GM19025 (cell line): ENCODE measurements around the gene AOC1.
A peak's percentile ranks its signal among the peaks of the same experiment; 100 is the strongest.
"Not testable (repeated sequence)": the region's sequence is repeated elsewhere in the genome, so short reads cannot be mapped to it uniquely, and the experiment has no call there.

Experiments used
- ATAC-seq: cut with Tn5 transposase; IDR thresholded peaks from one replicate; pipeline ENCODE4 v1.9.1; 2021; ENCODE audit warnings: mild to moderate bottlenecking, low read depth, moderate library complexity; ENCODE audit not compliant: unreplicated experiment

Gene AOC1

GRCh38 chr7:150852371-150852905 lies at the start of gene AOC1:
Gene AOC1, plus strand, starts transcription at chr7:150852517. Its CDS starts 3,954 bp downstream, at chr7:150856471.
- ATAC-seq: no peak

GRCh38 chr7:150803161-150803860 lies 49.0 kb upstream of the AOC1 start:
- ATAC-seq: no peak

- ATAC-seq: no peak
Observed at GRCh38 chr7:150804802-150805201, 47.5 kb upstream of the AOC1 start.

- ATAC-seq: no peak
Observed at GRCh38 chr7:150805864-150806263, 46.5 kb upstream of the AOC1 start.

- ATAC-seq: no peak
Observed at GRCh38 chr7:150806454-150806853, 45.9 kb upstream of the AOC1 start.

GRCh38 chr7:150806863-150807262 lies 45.5 kb upstream of the AOC1 start:
- ATAC-seq: no peak

GRCh38 chr7:150807616-150808438 lies 44.5 kb upstream of the AOC1 start:
- ATAC-seq: not testable (repeated sequence)

GRCh38 chr7:150814328-150815001 lies 37.9 kb upstream of the AOC1 start:
- ATAC-seq: no peak

GRCh38 chr7:150818971-150819370 lies 33.3 kb upstream of the AOC1 start:
- no peak for ATAC-seq

GRCh38 chr7:150820148-150820547 lies 32.2 kb upstream of the AOC1 start:
- ATAC-seq: peak; percentile 11

- ATAC-seq: peak; percentile 55
Observed at GRCh38 chr7:150820578-150821198, 31.6 kb upstream of the AOC1 start.

- no peak for ATAC-seq
Observed at GRCh38 chr7:150823043-150823442, 29.3 kb upstream of the AOC1 start.

GRCh38 chr7:150823484-150824126 lies 28.7 kb upstream of the AOC1 start:
- no peak for ATAC-seq

GRCh38 chr7:150824379-150825177 lies 27.7 kb upstream of the AOC1 start:
- ATAC-seq: no peak

GRCh38 chr7:150826061-150826849 lies 26.1 kb upstream of the AOC1 start:
- no peak for ATAC-seq

GRCh38 chr7:150828384-150828783 lies 23.9 kb upstream of the AOC1 start:
- no peak for ATAC-seq

GRCh38 chr7:150829426-150829825 lies 22.9 kb upstream of the AOC1 start:
- ATAC-seq: no peak

GRCh38 chr7:150830937-150831336 lies 21.4 kb upstream of the AOC1 start:
- ATAC-seq: no peak
